ENCODE results near the gene REN.
A peak's percentile ranks its signal among the peaks of the same experiment; 100 is the strongest.

The REN gene

GRCh38 chr1:204190212-204191211 is 24.4 kb upstream of the REN start:
- DNase-seq: no peak

DNA sequence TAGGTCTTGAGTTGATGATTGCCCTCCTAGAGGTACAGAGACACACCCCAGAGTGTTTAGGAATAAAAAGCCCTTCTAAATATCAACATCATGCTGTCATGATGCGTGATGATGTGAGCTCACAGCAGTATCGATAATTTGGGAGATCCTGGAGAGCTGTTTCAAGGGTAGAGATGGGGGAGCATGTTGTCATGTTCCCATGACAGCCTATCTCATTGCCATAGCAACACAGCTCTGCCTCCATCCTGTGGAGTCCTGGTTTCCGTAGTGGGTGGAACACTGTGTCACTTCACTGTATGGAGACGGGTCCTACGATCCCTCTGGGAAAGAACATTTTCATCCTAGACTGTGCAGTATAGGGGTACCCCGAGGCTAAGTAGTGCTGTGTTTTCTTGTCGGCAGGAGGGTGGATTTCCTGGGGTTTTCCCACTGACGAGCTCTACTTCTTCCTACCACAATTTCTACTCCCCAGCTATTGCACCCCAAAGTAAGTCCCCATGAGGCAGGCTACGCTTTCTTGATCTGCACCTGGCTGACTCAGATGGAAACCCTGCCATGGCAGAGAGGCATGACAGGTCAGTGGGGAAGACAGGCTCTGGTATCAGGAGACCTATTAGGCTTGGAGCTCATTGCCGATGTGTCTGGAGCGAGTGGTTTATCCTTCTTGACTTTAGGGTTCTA is 23.0 kb upstream of the REN start:
- no peak for DNase-seq

DNA sequence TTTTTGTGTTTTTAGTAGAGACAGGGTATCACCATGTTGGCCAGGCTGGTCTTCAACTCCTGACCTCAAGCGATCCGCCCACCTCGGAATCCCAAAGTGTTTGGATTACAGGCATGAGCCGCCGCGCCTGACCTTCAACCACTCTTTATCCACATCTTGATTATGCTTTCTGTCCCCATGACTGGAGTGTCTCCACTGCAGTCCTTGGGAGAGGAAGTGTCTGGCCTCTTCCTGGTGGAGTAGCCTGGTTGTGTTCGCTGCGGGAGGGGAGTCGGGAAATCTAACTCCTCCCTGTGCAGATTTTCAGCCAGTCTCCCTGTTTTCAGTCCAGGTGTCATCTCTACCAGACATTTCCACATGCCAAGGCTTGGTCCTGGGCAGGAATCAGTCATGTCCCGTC is 20.5 kb upstream of the REN start:
- DNase-seq: no peak

- DNase-seq: no peak
These were observed 15.0 kb upstream of the REN start for GRCh38 chr1:204181116-204181515.

- DNase-seq: no peak
These were observed 14.0 kb upstream of the REN start for GRCh38 chr1:204180133-204180532.

GRCh38 chr1:204178487-204179281 is 12.5 kb upstream of the REN start:
- DNase-seq: no peak

DNA sequence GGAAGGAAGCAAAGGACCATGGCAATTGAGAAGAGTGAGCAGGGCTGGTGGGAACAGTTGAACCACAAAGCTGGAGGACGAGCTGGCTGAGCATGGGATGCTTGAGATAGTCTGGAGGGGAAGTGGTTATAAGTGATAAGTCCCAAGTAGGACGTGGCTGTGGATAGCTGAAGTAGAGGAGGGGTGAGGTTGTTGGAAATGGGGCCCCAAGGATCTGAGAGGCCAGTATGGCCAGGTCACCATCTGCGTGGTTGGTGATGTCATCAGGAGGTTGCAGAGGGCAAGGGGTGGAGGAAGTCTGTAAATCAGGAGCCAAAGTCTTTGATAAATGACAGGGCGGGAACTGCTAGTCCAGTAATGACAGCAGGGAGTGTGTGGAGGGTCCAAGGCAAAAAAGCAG is 11.0 kb upstream of the REN start:
- DNase-seq: no peak

- no peak for DNase-seq
These were observed 9.9 kb upstream of the REN start for GRCh38 chr1:204176049-204176448.

- DNase-seq: no peak
These were observed 8.8 kb upstream of the REN start for GRCh38 chr1:204174958-204175357.

DNA sequence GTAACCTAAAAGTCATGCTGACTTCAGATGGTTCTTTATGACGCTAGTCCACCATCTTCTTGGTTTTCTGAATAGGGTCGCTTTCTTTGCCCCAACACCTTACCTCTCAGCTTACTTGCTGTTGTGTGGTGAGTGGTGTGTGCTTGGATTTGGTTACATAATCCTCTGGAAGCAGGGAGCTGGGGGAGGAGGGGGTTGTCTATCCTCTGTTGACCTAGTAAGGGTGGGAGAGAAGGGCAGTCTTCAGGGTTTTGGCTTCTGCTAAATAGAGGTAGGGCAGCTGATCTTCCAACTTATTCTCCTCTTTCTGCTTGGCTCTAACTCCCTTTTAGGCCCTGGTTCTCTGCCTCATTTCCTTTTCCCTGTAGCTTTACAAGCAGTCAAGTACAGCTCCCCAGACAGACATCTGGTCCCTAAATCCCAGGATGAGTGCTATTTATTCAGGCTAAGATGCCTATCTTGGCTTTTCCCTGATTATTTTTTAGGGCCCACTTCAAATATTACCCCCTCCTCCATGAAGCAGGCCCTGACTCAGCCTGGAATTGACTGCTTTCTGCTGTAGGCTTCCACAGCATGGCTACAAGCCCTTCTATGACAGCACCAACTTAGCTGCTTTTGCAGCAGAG is 6.4 kb upstream of the REN start:
- no peak for DNase-seq

DNA sequence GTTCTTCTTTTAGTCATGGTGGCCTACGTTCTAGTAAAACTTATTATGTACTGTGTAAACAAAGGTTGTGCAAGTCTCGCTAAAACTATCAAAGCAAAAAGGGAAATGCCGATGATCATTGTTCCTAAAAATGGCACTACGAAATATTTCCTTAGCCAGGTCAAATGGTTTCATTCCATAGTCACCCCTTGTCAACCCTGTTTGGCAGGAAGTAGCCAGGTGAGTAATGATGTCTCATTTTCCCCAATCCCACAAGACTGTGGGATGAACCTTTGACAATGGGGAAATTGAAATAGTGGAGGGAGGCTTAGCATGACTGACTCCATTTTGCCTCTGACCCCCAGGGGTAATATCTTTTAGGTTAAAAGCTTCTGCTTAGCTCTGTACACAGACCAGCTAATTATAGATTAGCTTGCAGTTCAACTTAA is 5.6 kb upstream of the REN start:
- DNase-seq: no peak

GRCh38 chr1:204170494-204171155 is 4.5 kb upstream of the REN start:
- DNase-seq: no peak

DNA sequence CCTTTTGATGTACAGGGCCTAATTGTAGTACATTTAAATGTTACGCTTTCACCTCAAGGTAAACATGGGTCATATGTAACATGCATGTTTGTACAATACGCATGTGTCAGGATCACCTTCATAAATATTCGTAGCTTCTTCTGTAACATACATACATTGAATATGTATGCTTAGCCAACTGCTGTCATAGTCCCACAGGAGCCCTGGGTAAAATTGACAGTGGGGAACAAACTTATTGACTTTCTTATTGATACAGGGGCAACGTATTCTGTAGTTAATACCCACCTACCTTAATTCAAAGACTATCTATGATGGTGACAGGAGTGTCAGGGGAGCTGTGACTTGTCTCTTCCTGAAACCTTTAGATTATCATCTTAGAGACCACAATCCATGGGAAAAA is 3.7 kb upstream of the REN start:
- no peak for DNase-seq

DNA sequence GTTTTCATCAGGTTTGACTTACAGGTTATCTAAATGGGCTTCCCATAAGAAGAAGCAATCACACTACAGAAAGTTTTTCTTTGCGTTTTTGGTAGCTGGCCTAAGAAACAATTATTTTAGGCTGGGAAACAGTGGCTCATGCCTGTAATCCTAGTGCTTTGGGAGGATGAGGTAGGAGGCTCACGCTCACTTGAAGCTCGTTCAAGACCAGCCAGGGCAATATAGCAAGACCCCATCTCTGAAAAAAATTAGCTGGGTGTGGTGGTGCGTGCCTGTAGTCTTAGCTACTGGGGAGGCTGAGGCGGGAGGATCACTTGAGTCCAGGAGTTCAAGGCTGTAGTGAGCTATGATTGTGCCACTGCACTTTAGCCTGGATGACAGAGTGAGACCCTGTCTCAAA is 1.6 kb upstream of the REN start:
- DNase-seq: no peak

GRCh38 chr1:204162494-204163074 is 3.6 kb downstream of the REN start:
- peak; percentile 64 for DNase-seq

GRCh38 chr1:204161609-204162493 is 4.3 kb downstream of the REN start:
- DNase-seq: no peak

- DNase-seq: no peak
These were observed 8.2 kb downstream of the REN start for GRCh38 chr1:204157962-204158361.

DNA sequence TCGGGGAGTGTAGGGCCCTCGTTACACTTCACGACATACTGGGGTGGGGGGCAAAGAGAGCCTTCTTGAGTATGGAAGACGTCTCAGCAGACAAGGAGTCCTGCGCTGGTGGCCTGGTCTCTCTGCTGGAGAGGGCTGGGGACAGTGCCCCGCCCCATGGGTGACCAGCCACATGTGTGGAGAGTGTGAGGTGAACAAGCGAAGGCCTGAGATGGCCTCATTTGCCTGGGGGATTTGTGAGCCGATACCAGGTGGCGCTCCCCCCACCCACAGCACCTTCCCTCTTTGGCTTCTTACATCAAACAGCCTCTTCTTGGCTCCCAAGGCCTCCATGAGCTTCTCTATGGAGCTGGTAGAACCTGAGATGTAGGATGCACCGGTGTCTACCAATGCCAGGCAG is 10.3 kb downstream of the REN start:
- DNase-seq: no peak

DNA sequence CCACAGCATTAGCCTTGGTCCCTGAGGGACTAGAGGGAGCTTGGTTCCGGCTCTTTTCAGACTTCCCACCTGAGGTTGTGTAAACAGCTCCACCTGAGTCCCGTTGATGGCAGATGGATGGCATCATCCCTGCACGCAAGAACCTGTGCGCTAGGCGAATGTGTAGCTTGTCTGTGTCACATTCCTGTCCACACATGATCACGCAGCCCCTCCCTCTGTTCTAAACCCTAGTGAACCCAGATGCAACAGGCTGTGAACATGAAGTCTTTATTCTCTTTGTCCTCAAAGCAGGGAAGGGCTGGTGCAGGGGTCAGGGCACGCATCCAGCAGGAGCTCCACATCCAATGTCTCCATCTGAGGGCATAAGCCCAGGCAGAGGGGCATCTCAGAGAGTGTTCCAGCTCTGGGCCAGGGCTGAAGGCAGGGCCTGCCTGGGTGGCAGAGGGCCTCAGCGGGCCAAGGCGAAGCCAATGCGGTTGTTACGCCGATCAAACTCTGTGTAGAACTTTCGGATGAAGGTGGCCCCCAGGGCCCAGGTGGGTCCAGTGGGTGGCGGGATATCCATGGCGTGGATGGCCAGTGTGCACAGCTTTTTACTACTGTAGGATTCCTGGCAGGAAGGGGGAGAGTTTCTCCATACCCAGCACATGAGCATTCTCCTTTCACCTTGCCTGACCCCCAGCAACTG is 11.4 kb downstream of the REN start:
- no peak for DNase-seq

DNA sequence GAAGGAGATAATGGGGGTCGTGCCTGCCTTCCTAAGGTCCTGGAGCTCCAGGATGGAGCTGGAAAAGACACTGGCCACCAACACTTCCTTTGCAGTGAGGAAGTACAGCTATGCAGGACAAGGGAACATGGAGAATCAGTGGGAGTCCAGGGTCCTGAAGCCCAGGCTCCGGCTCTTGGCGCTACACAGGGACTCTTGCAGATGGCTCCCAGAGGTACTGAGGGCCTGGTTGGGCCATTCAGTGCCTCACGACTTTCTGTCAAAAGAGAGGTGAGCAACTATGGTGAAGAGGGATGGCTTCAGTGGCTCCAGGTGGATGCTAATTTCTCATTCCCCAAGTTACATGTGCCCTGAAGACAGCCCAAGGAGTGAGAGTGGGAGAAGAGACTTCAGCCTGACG is 12.5 kb downstream of the REN start:
- DNase-seq: no peak

Measured in NCI-H2029 treated with DMSO at 0.1 percent for 48 hours (cell line).